PC-3 (cell line): Measurements from ENCODE around the gene RELL2.

Experiments
- CTCF ChIP-seq: fragments of 300-600 bp; sonication (generic); conservative IDR thresholded peaks from 2 replicates; pipeline ENCODE4 v1.5.1; 2017; ENCODE audit warnings: antibody characterized with exemption, low read depth, mild to moderate bottlenecking, low read length
- EZH2 ChIP-seq: fragments of 300-600 bp; sonication (generic); IDR thresholded peaks from one replicate; pipeline ENCODE4 v1.6.1; 2017; ENCODE audit warnings: antibody characterized with exemption, mild to moderate bottlenecking, low read length; ENCODE audit not compliant: unreplicated experiment

- TF ChIP-seq EZH2 (no peak), CTCF (no peak)
Measured at GRCh38 chr5:141663506-141663905, 26.7 kb downstream of the RELL2 start.
